ENCODE results near the gene HARS1.
"Not testable (repeated sequence)": the region's sequence is repeated elsewhere in the genome, so short reads cannot be mapped to it uniquely, and the experiment has no call there.

Gene HARS1

DNA sequence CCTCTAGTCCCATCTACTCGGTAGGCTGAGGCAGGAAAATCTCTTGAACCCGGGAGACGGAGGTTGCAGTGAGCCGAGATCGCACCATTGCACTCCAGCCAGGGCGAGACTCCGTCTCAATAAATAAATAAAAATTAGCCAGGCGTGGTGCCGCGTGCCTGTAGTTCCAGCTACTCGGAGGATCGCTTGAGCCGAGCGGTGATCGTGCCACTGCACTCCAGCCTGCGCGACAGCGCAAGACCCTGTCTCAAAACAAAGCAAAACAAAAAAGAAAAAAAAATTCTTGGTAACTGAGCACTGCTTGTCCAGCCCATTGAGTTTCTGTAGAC lies 27.2 kb downstream of the HARS1 start:
- no peak for ATAC-seq
- Mint-ChIP-seq H3K36me3 (ENCODE audit: low read depth) (peaks cover 61% of the 10 kb centered on the region), H3K9me3 (no peaks in the 10 kb centered on the region), H3K27ac (peak overlapping the region; percentile 98), H3K27me3 (no peaks in the 10 kb centered on the region), H3K4me3 (peak overlapping the region; percentile 99), H3K4me1 (peaks cover 39% of the 10 kb centered on the region)
- no peak for DNase-seq

DNA sequence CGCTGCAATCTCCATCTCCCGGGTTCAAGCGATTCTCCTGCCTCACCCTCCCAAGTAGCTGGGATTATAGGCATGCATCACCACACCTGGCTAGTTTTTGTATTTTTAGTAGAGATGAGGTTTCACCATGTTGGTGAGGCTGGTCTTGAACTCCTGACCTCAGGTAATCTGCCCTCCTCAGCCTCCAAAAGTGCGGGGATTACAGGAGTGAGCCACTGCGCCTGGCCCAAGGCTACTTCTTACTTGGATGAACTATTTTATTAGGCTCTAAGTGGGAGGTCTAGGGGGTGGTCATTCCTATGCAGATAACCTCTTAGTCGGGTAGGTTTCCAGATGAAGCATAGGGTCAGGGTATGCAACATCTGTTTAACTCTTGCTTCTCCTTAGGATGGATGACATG lies 30.8 kb downstream of the HARS1 start:
- not testable (repeated sequence) for H3K9me3 Mint-ChIP-seq, H3K27ac Mint-ChIP-seq, DNase-seq, ATAC-seq, H3K27me3 Mint-ChIP-seq, H3K4me3 Mint-ChIP-seq
- Mint-ChIP-seq H3K4me1 (peaks cover 18% of the 10 kb centered on the region), H3K36me3 (ENCODE audit: low read depth) (peaks cover 55% of the 10 kb centered on the region)

DNA sequence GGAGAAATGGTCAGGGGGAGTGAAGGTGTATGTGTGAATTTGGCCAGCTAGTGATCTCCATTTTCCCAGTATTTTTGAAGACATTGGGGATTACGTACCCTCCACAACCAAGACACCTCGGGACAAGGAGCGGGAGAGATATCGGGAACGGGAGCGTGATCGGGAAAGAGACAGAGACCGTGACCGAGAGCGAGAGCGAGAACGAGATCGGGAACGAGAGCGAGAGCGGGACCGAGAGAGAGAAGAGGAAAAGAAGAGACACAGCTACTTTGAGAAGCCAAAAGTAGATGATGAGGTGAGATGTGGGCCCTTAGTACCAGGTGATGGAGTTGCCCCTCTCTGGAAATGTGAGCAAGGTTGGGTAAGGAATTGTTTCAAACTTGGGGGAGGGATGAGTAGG lies 32.3 kb downstream of the HARS1 start:
- Mint-ChIP-seq H3K9me3 (no peaks in the 10 kb centered on the region), H3K27me3 (no peaks in the 10 kb centered on the region), H3K27ac (peak overlapping the region; percentile 38), H3K36me3 (ENCODE audit: low read depth) (peaks cover 64% of the 10 kb centered on the region), H3K4me1 (peaks cover 7% of the 10 kb centered on the region), H3K4me3 (no peak overlapping the region)
- no peak for DNase-seq
- ATAC-seq = no peak

DNA sequence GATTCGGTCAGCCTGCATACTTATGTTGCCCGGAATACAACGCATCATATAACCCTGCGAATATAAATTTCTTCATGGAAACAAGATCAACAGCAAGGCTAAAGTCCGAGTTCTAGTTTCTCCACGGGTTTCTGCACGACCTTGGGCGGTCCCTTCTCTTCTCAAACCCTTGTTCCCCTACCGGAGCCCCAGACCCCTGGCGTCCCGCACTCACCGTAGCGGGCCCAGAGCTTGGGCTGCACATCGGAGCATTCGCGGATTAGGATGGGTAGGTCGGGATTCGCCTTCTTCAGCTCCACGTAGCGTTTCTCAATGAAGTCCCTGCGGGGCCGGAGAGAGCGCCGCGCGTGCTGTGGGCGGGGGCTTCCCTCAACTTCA lies 44.1 kb downstream of the HARS1 start:
- ATAC-seq = peak; percentile 12
- no peak for DNase-seq
- Mint-ChIP-seq H3K36me3 (ENCODE audit: low read depth) (peaks cover 45% of the 10 kb centered on the region), H3K27me3 (no peaks in the 10 kb centered on the region), H3K4me3 (peak overlapping the region; percentile 97), H3K9me3 (no peaks in the 10 kb centered on the region), H3K4me1 (peaks cover 40% of the 10 kb centered on the region), H3K27ac (peak overlapping the region; percentile 92)

DNA sequence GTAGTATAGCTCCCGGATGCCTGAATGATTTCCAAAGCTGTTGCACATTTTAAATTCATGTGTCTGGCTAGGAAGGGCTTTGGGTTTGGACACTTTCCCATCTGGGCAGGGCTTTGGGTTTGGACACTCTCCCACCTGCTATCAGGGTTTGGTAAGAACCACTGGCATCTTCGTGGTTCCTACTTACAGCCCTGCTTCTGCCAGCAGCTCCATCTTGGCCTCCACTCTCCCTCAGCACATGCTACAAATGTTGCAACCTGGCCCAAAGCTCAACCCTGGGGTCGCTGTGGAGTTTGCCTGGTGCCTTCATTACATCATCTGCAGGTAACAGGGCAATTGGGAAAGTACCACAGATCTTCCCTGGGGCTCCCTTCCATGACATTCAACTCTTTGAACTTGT lies 48.5 kb downstream of the HARS1 start:
- Mint-ChIP-seq H3K27ac (no peak overlapping the region), H3K9me3 (no peaks in the 10 kb centered on the region), H3K36me3 (ENCODE audit: low read depth) (peaks cover 40% of the 10 kb centered on the region), H3K4me1 (peaks cover 44% of the 10 kb centered on the region), H3K4me3 (no peak overlapping the region), H3K27me3 (no peaks in the 10 kb centered on the region)
- ATAC-seq = no peak
- no peak for DNase-seq

DNA sequence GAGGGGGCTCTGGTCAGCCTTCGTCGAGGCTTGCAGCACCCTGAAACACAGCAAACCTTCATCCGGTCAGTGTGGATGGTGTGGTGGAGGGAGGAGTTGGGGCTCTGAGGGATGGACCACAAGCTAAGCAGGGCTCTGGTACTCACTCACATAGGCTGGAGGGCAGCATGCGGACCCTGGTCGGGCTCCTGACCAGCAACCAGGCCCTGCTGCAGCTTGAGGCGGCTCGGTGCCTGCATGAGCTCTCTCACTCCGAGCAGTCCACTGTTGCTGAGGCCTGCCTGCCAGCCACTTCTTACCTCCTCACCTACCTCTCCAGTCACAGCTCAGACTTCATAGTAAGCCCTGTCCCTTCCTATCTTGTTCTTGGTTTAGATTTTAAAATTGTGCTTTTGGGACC lies 49.5 kb downstream of the HARS1 start:
- no peak for DNase-seq
- H3K27ac Mint-ChIP-seq = peak overlapping the region; percentile 26
- H3K27me3 Mint-ChIP-seq = no peaks in the 10 kb centered on the region
- H3K36me3 Mint-ChIP-seq (ENCODE audit: low read depth) = peaks cover 37% of the 10 kb centered on the region
- no peak for ATAC-seq
- no peaks in the 10 kb centered on the region for H3K9me3 Mint-ChIP-seq
- no peak overlapping the region for H3K4me3 Mint-ChIP-seq
- peaks cover 41% of the 10 kb centered on the region for H3K4me1 Mint-ChIP-seq

DNA sequence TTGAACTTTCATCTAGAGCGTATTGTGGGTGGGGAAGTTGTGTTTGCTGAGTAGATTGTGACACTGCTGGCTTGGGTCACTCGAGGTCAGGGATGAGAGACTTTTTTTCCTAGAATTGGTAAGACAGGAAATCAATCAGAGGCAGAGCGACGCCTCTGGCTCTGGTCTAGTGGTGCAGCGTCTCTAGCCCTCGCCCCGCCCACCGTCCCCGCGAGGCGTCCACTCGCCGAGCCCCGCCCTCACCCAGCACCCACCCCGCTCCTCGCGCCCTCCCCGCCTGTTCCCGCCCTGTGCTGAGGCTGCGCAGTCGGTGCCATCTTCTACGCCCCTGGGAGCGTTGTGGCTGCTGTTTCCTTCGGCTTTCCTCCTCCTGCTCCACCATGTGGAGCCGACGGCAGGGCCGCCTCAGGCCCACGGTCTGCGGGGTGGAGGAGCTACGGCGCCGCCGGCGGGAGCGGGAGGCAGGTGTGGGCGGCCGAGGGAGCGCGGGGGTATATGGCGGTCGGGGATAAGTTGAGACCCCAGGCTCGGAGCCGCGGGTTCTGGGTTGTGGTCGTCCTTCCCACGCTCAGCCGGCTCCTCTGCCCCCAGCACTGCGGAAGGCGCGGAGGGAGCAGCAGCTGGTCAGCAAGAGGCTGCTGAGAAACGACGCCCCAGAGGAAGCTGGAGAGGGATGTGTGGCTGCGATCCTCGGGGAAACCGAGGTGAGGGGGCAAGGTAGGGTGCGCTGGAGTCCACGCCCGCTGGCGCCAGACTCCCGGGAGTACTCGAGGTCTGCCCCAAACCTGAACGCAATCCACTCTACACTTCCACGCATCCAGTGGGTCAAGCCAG lies 51.8 kb downstream of the HARS1 start, which contains the start of gene TMCO6:
TMCO6 (plus strand) TSS at position 304 of the 834 bp plus-strand sequence; CDS start at position 381, 77 bp downstream.
- peak; percentile 99 for DNase-seq
- Mint-ChIP-seq H3K4me1 (peaks cover 36% of the 10 kb centered on the region), H3K36me3 (ENCODE audit: low read depth) (peaks cover 24% of the 10 kb centered on the region), H3K27ac (peak within 1 kb of the TSS; percentile 94), H3K4me3 (peak within 1 kb of the TSS; percentile 95), H3K9me3 (no peaks in the 10 kb centered on the region), H3K27me3 (no peaks in the 10 kb centered on the region)
- peak; percentile 91 for ATAC-seq

DNA sequence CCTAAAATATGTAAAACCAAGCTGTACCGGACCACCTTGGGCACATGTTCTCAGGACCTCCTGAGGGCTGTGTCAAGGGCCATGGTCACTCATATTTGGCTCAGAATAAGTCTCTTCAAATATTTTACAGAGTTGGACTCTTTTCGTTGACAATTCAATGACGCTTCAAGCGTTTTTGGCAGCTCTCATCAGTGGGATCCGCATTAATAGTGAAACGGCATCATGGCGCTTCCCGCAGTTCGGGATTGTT lies 52.3 kb downstream of the HARS1 start:
- not testable (repeated sequence) for ATAC-seq

DNA sequence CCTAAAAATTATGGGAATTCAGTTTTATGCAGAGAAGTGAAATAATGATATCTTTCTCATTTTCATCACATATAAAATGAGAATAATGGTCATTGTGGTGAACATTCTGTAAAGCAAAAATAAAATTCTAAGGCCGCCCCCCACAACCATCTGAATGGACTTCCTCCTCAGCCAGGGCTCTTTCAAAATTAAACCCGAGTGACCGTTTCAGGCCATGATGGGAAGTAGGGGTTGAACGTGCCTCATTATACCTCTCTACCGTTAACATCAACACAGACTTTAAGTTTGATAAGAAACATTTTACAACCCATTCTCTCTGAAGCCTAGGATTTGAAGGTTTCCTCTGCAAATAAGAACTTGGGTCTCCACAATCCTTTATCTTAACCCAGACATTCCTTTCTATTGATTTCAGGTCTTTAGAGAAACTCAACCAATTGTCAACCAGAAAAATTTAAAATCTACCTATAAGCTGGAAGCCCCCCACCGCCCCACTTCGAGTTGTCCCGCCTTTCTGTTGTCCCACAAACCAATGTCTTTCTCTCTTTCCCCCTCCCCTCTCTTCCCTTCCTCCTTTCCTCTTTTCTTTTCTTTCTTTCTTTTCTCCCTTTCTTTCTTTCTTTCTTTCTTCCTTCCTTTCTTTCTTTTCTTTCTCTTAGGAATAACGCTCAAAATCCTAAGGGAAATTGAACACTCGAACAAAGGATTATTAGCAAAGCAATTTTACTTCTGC lies 53.6 kb downstream of the HARS1 start:
- no peaks in the 10 kb centered on the region for H3K9me3 Mint-ChIP-seq
- peaks cover 52% of the 10 kb centered on the region for H3K4me1 Mint-ChIP-seq
- H3K4me3 Mint-ChIP-seq = no peak overlapping the region
- H3K27ac Mint-ChIP-seq = no peak overlapping the region
- peaks cover 15% of the 10 kb centered on the region for H3K36me3 Mint-ChIP-seq (ENCODE audit: low read depth)
- DNase-seq (no peak), ATAC-seq (no peak)
- peaks cover 9% of the 10 kb centered on the region for H3K27me3 Mint-ChIP-seq

More for the DNA sequence above, 52.3 kb downstream of the HARS1 start:
- not testable (repeated sequence) for H3K27me3 Mint-ChIP-seq, DNase-seq, H3K9me3 Mint-ChIP-seq
- peak overlapping the region; percentile 94 for H3K27ac Mint-ChIP-seq
- H3K4me3 Mint-ChIP-seq = peak overlapping the region; percentile 95
- H3K36me3 Mint-ChIP-seq (ENCODE audit: low read depth) = peaks cover 19% of the 10 kb centered on the region
- H3K4me1 Mint-ChIP-seq = peaks cover 40% of the 10 kb centered on the region

DNA sequence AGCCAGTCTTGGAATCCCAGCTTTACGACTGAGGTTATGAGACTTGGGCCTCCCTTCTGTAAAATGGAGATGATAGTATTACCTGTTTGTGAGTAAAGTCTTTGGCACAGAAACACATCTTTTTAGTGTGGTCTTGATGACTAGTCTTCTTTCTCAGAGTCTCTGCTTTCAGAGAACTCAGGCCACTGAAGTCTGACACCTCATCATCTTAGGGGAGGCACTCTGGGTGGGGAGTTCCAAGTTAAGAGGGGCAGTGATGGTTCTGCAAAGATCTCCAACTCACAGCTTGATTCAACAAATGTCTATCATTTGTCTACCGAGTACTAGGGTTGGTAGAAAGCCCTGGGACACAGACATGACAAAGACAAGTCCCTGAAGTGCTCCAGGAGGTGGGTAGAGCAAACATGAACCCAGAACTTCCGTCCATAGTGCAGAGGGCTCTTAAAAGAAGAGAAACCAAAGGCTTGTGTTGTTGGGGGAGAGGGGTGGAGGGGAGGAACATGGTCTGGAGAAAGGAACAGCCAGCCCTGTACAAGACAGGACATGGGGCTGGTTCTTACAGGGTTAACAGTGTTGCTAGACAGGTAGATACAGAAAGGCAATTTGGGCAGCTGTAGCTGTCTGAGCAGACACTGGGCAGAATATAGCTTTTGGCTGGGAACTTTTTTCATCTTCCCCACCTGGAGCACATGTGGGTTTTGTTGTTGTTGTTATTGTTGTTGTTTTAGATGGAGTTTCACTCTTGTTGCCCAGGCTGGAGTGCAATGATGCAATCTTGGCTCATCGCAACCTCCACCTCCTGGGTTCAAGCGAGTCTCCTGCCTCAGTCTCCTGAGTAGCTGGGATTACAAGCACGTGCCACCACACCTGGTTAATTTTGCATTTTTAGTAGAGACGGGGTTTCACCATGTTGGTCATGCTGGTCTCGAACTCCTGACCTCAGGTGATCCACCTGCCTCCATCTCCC lies 55.6 kb downstream of the HARS1 start:
- DNase-seq = no peak
- Mint-ChIP-seq H3K4me1 (peaks cover 50% of the 10 kb centered on the region), H3K4me3 (no peak overlapping the region), H3K27me3 (peaks cover 22% of the 10 kb centered on the region), H3K27ac (no peak overlapping the region), H3K9me3 (no peaks in the 10 kb centered on the region), H3K36me3 (ENCODE audit: low read depth) (peaks cover 5% of the 10 kb centered on the region)
- ATAC-seq = no peak

DNA sequence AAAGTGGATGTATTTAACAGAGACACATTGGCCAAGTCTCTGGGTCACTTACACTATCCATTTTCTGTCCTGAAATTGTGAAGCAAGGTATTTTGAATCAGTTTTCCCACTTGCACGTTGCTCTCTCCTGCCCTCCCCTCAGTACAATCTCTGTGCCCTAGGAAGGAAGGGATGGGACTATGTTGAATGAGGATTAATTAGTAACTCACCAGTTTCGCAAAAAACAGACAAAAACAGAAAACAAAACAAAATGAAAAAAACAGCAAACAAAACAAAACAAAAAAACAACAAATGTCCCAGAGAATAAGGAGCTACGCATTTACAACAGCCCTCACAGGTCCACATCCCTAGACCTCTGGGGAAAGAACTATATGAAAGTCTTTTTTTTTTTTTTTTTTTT lies 57.1 kb downstream of the HARS1 start:
- Mint-ChIP-seq H3K4me3 (no peak overlapping the region), H3K27ac (no peak overlapping the region), H3K4me1 (peaks cover 42% of the 10 kb centered on the region), H3K27me3 (peaks cover 22% of the 10 kb centered on the region), H3K9me3 (no peaks in the 10 kb centered on the region), H3K36me3 (ENCODE audit: low read depth) (no peaks in the 10 kb centered on the region)
- no peak for ATAC-seq
- no peak for DNase-seq

DNA sequence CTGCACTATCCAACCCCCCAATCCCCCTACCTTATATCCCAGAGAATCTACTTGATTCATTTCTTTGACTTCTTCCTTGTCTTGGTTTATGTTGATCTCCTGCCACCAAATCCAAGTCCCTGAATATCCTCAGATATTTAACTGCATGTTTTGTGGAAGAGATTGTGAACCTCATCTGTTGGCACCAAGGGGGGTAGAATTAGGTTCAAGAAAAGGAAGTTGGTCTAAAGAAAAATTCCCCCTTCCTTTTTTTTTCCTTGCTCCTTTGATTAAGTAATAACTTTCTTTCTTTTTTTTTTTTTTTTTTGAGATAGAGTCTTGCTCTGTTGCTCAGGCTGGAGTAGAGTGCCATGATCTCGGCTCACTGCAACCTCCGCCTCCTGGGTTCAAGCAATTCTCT lies 57.7 kb downstream of the HARS1 start:
- DNase-seq (no peak), ATAC-seq (no peak)
- Mint-ChIP-seq H3K9me3 (no peaks in the 10 kb centered on the region), H3K27me3 (peaks cover 22% of the 10 kb centered on the region), H3K36me3 (ENCODE audit: low read depth) (no peaks in the 10 kb centered on the region), H3K4me3 (peak overlapping the region; percentile 75), H3K4me1 (peaks cover 36% of the 10 kb centered on the region), H3K27ac (no peak overlapping the region)

DNA sequence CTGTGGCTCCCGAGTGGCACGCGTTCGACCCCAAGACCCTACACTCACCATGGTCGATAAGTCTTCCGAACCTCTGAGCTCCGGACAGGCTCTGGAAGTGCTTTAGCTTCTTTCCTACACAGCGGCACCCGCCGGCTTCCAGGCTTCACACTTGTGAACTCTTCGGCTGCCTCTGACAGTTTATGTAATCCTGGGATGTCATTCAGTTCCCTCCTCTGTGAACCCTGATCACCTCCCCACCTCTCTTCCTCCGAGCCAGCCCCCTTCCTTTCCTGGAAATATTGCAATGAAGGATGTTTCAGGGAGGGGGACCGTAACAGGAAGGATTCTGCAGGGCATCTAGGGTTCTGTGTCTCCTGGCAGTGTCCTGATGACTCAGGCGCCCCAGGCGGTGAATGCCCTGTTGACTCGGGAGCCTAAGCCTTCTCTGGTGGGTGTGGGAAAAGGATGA lies 58.1 kb downstream of the HARS1 start, which contains the start of gene CD14:
CD14 (minus strand) TSS at position 155 of the 451 bp plus-strand sequence; CDS start at position 51, 104 bp downstream.
- peak within 1 kb of the TSS; percentile 75 for H3K4me3 Mint-ChIP-seq
- H3K36me3 Mint-ChIP-seq (ENCODE audit: low read depth) = peaks cover 2% of the 10 kb centered on the region
- peak within 1 kb of the TSS; percentile 49 for H3K27ac Mint-ChIP-seq
- peaks cover 22% of the 10 kb centered on the region for H3K27me3 Mint-ChIP-seq
- DNase-seq (peak; percentile 25), ATAC-seq (peak; percentile 7)
- H3K4me1 Mint-ChIP-seq = peaks cover 34% of the 10 kb centered on the region
- peaks cover 3% of the 10 kb centered on the region for H3K9me3 Mint-ChIP-seq

DNA sequence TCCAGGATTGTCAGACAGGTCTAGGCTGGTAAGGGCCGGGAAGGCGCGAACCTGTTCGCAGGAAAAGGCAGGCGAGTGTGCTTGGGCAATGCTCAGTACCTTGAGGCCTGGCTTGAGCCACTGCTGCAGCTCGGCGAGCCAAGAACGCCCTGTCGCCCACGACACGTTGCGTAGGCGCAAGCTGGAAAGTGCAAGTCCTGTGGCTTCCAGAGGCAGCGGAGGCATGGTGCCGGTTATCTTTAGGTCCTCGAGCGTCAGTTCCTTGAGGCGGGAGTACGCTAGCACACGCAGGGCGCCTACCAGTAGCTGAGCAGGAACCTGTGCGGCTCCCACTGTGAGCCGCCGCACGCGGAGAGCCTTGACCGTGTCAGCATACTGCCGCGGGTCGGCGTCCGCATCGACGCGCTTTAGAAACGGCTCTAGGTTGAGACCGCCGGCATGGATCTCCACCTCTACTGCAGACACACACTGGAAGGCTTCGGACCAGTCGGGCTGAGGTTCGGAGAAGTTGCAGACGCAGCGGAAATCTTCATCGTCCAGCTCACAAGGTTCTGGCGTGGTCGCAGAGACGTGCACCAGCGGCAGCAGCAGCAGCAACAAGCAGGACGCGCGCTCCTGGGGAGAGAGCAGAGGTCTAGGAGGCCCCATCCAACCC lies 58.7 kb downstream of the HARS1 start:
- Mint-ChIP-seq H3K27me3 (peaks cover 23% of the 10 kb centered on the region), H3K27ac (peak overlapping the region; percentile 49), H3K4me1 (peaks cover 33% of the 10 kb centered on the region), H3K4me3 (peak overlapping the region; percentile 75), H3K36me3 (ENCODE audit: low read depth) (peaks cover 2% of the 10 kb centered on the region), H3K9me3 (peaks cover 9% of the 10 kb centered on the region)
- peak; percentile 68 for ATAC-seq
- peak; percentile 50 for DNase-seq

Data from activated naive CD8-positive, alpha-beta T cell treated with anti-CD3 and anti-CD28 coated beads, Interleukin-2, amount 50 U/mL, for 24 hours (primary cell).